ENCODE data around the gene GSDMA. TPM values are rescaled to one million over a fixed set of nuclear protein-coding genes. Genes with fewer than 3 reads are reported as not detected.

Gene GSDMA
- total RNA-seq, 1 experiment from 2014 or later, result not detected

DNA sequence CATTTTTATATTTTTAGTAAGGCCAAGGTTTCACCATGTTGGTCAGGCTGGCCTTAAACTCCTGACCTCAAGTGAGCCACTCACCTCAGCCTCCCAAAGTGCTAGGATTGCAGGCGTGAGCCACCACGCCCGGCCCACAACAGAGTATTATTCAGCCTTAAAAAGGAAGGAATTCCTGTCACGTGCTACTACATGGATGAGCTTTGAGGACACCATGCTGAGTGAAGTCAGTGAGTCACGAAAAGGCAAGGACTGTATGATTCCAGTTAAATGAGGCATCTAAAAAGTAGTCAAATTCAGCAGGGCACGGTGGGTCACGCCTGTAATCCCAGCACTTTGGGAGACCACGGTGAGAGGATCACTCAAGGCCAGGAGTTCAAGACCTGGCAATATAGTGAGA lies 62.1 kb downstream of the GSDMA start:
- Histone ChIP-seq H3K4me1 (peaks cover 14% of the 10 kb centered on the region; the same call in 1 of the 2 replicates), H3K9me3 (replicated peaks) (no peaks in the 10 kb centered on the region), H3K27ac (no peak overlapping the region), H3K36me3 (peaks cover 20% of the 10 kb centered on the region), H3K27me3 (no peaks in the 10 kb centered on the region), H3K4me3 (no peak overlapping the region)
- no peak for DNase-seq

DNA sequence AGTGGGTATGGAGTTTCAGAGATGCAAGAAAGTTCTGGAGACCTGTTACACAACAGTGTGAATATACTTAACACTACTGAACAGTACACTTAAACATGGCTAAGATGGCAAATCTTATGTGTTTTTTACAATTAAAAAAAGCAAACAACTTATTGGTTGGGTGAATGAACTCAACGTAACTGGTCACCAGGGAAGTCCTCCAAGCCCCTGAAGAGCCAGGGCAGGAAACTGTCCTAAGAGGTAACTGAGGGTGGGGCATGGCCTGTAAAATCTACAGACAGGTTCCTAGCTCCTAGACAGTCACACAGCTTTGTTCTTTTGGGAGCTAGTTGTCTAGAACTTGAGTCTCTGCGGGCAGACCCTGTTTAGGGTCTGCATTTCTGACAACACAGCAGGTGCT lies 62.8 kb downstream of the GSDMA start:
- Histone ChIP-seq H3K9me3 (replicated peaks) (no peaks in the 10 kb centered on the region), H3K4me1 (peaks cover 14% of the 10 kb centered on the region; the same call in 1 of the 2 replicates)

DNA sequence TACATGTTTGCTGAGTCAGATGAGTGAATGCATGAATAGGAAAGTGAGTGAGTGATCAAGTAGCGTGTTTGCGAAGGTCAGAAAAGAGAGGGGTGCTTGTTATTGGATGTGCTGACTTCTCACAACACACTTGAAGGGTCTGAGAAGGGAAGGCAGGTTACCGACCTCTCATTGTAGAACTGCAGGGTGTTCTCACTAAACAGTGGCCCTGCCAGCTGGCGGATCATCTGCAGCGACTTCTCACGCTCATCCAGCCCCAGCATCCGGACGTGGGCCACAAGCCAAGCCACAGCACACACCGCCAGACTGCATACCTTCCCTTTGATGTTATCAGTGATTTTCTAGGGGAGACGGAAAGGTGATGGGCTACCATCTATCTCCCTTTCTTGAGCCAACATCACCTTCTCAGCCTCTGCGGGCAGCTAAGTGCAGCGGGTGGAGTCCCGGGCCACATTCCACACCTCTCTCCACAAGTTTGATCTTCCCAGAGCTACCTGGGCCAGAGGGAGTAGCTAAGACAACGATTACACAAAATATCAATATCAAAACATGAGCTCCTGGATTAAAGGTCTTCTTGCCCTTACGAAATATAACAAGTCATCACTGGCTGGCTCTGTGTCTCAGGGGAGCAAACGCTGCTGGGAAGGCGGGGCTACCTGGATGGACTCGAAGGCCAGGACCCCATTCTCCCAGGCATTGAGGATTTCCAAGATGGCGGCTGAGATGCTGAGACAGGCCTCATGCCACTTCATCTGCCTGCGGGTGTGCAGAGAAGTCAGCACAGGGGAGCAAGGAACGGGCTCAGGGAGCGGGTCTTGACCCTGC lies 63.4 kb downstream of the GSDMA start:
- Histone ChIP-seq H3K4me1 (peaks cover 14% of the 10 kb centered on the region; the same call in 1 of the 2 replicates), H3K27ac (no peak overlapping the region), H3K9me3 (replicated peaks) (no peaks in the 10 kb centered on the region), H3K4me3 (no peak overlapping the region), H3K27me3 (no peaks in the 10 kb centered on the region), H3K36me3 (peaks cover 25% of the 10 kb centered on the region)
- DNase-seq, result no peak

More for the DNA sequence above, 62.8 kb downstream of the GSDMA start:
- no peak for DNase-seq
- Histone ChIP-seq H3K36me3 (peaks cover 20% of the 10 kb centered on the region), H3K27ac (no peak overlapping the region), H3K4me3 (no peak overlapping the region), H3K27me3 (no peaks in the 10 kb centered on the region)

DNA sequence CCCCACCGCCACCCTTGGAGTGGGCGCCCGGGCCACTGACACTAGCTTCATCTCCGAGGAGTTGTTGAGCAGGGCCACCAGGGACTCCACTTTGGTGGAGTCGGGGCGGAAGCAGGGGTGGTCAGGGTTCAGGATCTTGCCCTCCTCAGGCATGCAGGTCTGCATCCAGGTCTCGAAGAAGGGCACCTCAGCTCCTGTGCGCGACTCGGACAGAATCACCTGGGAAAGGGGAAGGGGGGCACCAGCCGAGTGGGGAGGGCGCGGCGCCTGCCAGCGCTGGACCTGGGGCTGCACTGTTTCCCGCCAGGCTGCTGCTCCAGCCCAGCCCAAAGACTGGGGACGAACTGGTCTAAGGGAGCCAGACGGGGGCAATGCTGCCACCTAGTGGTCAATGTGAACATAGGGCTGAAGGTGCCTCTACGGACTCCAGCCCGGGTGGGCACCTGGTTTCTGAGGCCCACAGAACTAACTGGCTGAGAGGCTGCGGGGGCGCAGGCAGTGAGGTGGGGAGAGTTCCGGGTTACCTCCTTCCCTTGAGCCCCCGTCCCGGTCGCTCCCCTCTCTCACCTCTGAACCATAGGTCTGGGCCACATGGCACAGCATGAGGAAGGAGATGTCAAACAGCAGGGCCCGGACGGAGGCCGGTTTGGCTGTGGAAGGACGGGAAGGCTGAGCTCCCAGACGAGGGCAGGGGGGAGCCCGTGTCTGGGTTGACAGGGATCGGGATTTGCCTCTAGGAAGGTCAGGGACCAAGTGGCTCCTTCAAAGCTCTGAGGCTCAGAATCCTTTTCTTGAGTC lies 64.2 kb downstream of the GSDMA start:
- peaks cover 28% of the 10 kb centered on the region for H3K36me3 ChIP-seq
- peak; percentile 75 to 91 for DNase-seq

More for the DNA sequence above, 64.2 kb downstream of the GSDMA start:
- Histone ChIP-seq H3K4me1 (peaks cover 11% of the 10 kb centered on the region; the same call in 1 of the 2 replicates), H3K27ac (no peak overlapping the region), H3K27me3 (no peaks in the 10 kb centered on the region), H3K4me3 (no peak overlapping the region), H3K9me3 (replicated peaks) (no peaks in the 10 kb centered on the region)

Other genes starting within 250 kb of the GSDMA start
- gene MIEN1, start 232.5 kb upstream of the GSDMA start, total RNA-seq (2014; rRNA removed; shearing (Covaris generic)), result 23.6 and 25.8 TPM in 2 replicates
- not detected in 2 replicates for gene GRB7, start 225.1 kb upstream of the GSDMA start, total RNA-seq (2014; rRNA removed; shearing (Covaris generic))
- gene IKZF3, start 98.7 kb upstream of the GSDMA start, total RNA-seq (2014; rRNA removed; shearing (Covaris generic)), result not detected in 2 replicates
- gene ZPBP2, start 94.8 kb upstream of the GSDMA start, total RNA-seq (2014; rRNA removed; shearing (Covaris generic)), result not detected in 2 replicates
- gene GSDMB, start 44.4 kb upstream of the GSDMA start, total RNA-seq (2014; rRNA removed; shearing (Covaris generic)), result 1.9 and 2.1 TPM in 2 replicates
- 27.5 and 27.8 TPM in 2 replicates for gene ORMDL3, start 35.4 kb upstream of the GSDMA start, total RNA-seq (2014; rRNA removed; shearing (Covaris generic))
- gene LRRC3C, start 35.3 kb upstream of the GSDMA start, total RNA-seq (2014; rRNA removed; shearing (Covaris generic)), result not detected in 2 replicates
- 128 and 129 TPM in 2 replicates for gene PSMD3, start 17.8 kb downstream of the GSDMA start, total RNA-seq (2014; rRNA removed; shearing (Covaris generic))
- 0.55 and 1.4 TPM in 2 replicates for gene CSF3, start 52.4 kb downstream of the GSDMA start, total RNA-seq (2014; rRNA removed; shearing (Covaris generic))
- 41.8 and 55.0 TPM in 2 replicates for gene MED24, start 91.4 kb downstream of the GSDMA start, total RNA-seq (2014; rRNA removed; shearing (Covaris generic))
- gene THRA, start 100.0 kb downstream of the GSDMA start, total RNA-seq (2014; rRNA removed; shearing (Covaris generic)), result 13.3 and 14.4 TPM in 2 replicates
- gene NR1D1, start 137.6 kb downstream of the GSDMA start, total RNA-seq (2014; rRNA removed; shearing (Covaris generic)), result 1.0 and 1.4 TPM in 2 replicates
- 72.9 and 76.1 TPM in 2 replicates for gene MSL1, start 159.0 kb downstream of the GSDMA start, total RNA-seq (2014; rRNA removed; shearing (Covaris generic))
- 53.8 and 58.5 TPM in 2 replicates for gene CASC3, start 177.5 kb downstream of the GSDMA start, total RNA-seq (2014; rRNA removed; shearing (Covaris generic))
- 1.6 and 2.7 TPM in 2 replicates for gene RAPGEFL1, start 214.5 kb downstream of the GSDMA start, total RNA-seq (2014; rRNA removed; shearing (Covaris generic))